A549 (cell line): ENCODE data around the gene CREBZF.

Experiments used
- CBX8 ChIP-seq: fragments of 200-600 bp; sonication (generic); IDR thresholded peaks from 2 replicates; pipeline ENCODE4 v1.6.1; 2016
- POLR2A ChIP-seq: IDR thresholded peaks from 2 replicates; pipeline ENCODE4 v1.6.1; 2012; ENCODE audit warnings: mild to moderate bottlenecking, low read length
- TF ChIP-seq, protein P1 (sequence below): fragments of >200 bp; sonication (Bioruptor Twin); formaldehyde crosslinking; IDR thresholded peaks from 3 replicates; pipeline ENCODE4 v1.5.1; 2016

DNA sequence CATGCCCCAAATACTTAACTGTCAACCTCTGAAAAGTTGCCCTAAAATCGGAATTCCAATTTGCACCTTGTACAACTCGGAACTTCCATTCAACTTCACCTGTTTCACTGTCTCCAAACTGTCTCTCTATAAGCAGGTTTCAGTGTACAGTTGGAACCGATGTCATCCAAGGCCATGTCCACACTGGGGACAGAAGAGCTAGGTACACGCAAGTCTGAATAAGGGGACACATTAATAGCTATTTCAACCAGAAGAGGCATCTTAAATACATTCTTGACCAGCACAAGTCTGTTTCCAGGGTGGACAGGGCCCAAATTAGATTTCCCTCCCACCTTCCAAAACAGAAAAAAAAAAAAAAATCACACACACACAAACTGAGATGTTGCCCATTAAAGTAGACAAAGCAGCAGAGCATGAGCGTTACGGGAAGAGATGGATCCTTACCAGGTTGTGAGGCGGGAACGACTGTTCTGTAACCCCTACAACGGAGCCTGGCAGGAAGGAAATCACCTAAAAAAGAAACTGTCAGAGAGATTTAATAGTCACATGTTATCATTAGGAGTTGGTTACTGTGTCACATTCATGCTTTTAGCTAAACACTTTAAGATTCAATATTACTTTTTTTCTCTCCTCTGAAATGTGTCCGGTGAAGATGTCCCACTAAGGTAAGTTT is 1.7 kb downstream of the CREBZF start:
- no peak for TF ChIP-seq POLR2A
- no peak for TF ChIP-seq CBX8
- TF ChIP-seq, protein P1, sequence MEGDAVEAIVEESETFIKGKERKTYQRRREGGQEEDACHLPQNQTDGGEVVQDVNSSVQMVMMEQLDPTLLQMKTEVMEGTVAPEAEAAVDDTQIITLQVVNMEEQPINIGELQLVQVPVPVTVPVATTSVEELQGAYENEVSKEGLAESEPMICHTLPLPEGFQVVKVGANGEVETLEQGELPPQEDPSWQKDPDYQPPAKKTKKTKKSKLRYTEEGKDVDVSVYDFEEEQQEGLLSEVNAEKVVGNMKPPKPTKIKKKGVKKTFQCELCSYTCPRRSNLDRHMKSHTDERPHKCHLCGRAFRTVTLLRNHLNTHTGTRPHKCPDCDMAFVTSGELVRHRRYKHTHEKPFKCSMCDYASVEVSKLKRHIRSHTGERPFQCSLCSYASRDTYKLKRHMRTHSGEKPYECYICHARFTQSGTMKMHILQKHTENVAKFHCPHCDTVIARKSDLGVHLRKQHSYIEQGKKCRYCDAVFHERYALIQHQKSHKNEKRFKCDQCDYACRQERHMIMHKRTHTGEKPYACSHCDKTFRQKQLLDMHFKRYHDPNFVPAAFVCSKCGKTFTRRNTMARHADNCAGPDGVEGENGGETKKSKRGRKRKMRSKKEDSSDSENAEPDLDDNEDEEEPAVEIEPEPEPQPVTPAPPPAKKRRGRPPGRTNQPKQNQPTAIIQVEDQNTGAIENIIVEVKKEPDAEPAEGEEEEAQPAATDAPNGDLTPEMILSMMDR = no peak
